GM19397 (cell line): Measurements from ENCODE around the gene RAI1.

Source experiments
- ATAC-seq: cut with Tn5 transposase; IDR thresholded peaks from one replicate; pipeline ENCODE4 v1.9.1; 2021; ENCODE audit warnings: mild to moderate bottlenecking, moderate library complexity; ENCODE audit not compliant: unreplicated experiment

RAI1 gene

GRCh38 chr17:17824783-17825614 is 143.7 kb downstream of the RAI1 start:
- no peak for ATAC-seq

GRCh38 chr17:17826342-17826713 is 145.1 kb downstream of the RAI1 start:
- no peak for ATAC-seq

GRCh38 chr17:17826942-17827785 is 145.9 kb downstream of the RAI1 start:
- no peak for ATAC-seq

GRCh38 chr17:17827826-17828621 is 146.8 kb downstream of the RAI1 start:
- ATAC-seq: no peak

- no peak for ATAC-seq
Observed at GRCh38 chr17:17830269-17830567, 149.0 kb downstream of the RAI1 start.

GRCh38 chr17:17830740-17831207 is 149.5 kb downstream of the RAI1 start:
- no peak for ATAC-seq

- no peak for ATAC-seq
Observed at GRCh38 chr17:17831208-17832031, 150.2 kb downstream of the RAI1 start.

- no peak for ATAC-seq
Observed at GRCh38 chr17:17832032-17832363, 150.7 kb downstream of the RAI1 start.

- no peak for ATAC-seq
Observed at GRCh38 chr17:17833658-17834357, 152.6 kb downstream of the RAI1 start.

GRCh38 chr17:17834974-17835373 is 153.7 kb downstream of the RAI1 start:
- ATAC-seq: no peak

GRCh38 chr17:17835415-17836249 is 154.4 kb downstream of the RAI1 start:
- no peak for ATAC-seq

GRCh38 chr17:17836250-17836817 is 155.1 kb downstream of the RAI1 start:
- peak; percentile 62 for ATAC-seq

GRCh38 chr17:17836818-17837379 is 155.6 kb downstream of the RAI1 start, which contains the start of gene SREBF1:
SREBF1 (minus strand) TSS chr17:17836986; CDS start chr17:17836817, 169 bp downstream.
- peak; percentile 27 for ATAC-seq

GRCh38 chr17:17837380-17837821 is 156.1 kb downstream of the RAI1 start:
- ATAC-seq: no peak

- ATAC-seq: no peak
Observed at GRCh38 chr17:17837966-17838962, 157.0 kb downstream of the RAI1 start.

- ATAC-seq: peak; percentile 62
Observed at GRCh38 chr17:17839791-17840707, 158.8 kb downstream of the RAI1 start.
